Omental fat pad (tissue), 4 donors: ENCODE data around the gene CENPO. TPM values are rescaled to one million over a fixed set of nuclear protein-coding genes. Genes with fewer than 3 reads are reported as not detected.

Experiments
- ATAC-seq: fragments of 150-250 bp; one replicate; pipeline ENCODE4 v1.9.1; 2016; ENCODE audit warnings: mild to moderate bottlenecking, moderate library complexity; ENCODE audit not compliant: low FRiP score
- DNase-seq: peaks from one replicate; pipeline ENCODE4 v3.0.0-alpha.2; 2019; ENCODE audit warnings: low spot score
- total RNA-seq, 4 donors: library from RNA; depleted of rRNA; stranded (reverse); fragments of >200 nt; gene quantifications; one replicate each; pipeline ENCODE4 v1.1.0, GENCODE V29; 2016
- TF ChIP-seq, protein P1 (sequence below), 3 donors: fragments of 450-650 bp; IDR thresholded peaks; one replicate each; pipeline ENCODE4 v1.5.1; 2016 to 2017; ENCODE audit warnings: antibody characterized with exemption in 3 of 3, mild to moderate bottlenecking in 3 of 3, moderate library complexity in 2 of 3

The CENPO gene
- total RNA-seq, 4 donors from 2014 or later: 1.9 to 14.2 (median 6.1) TPM

DNA sequence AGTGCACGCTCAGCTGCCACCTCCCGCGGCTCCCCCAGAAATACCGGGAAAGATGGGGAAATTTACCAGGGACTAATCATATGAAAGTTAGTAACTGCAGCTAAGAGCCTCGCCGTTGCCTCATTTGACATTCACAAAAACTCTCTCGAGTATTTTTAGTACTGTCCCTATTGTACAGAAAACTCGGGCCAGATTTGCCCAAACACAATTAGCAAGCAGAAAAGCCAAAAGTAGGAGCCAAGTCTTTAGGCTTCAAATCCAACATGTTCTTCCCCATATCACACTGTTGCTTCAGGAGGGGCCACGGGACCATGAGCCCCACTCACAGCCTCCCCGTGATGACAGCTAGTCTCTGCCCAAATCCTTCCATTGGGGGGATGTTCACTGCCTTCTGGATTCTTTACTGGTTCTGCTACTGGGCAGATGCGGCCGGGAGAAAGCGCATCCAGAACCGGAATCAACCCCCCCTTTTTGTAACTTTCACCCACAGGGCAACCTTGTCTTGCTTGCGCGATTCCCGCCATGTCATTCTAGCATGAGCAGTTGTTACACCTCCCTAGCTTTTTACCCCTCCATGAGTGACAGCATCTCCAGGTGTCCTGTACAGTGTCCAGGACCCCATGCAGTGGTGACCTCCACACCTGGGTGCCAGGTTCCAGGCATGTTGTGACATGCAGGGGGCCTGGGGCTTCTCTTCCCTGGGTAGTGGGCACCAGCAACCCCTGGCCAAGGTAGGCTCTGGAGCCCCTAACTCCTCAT, 35.2 kb downstream of the CENPO start:
- DNase-seq: no peak
- TF ChIP-seq, protein P1, sequence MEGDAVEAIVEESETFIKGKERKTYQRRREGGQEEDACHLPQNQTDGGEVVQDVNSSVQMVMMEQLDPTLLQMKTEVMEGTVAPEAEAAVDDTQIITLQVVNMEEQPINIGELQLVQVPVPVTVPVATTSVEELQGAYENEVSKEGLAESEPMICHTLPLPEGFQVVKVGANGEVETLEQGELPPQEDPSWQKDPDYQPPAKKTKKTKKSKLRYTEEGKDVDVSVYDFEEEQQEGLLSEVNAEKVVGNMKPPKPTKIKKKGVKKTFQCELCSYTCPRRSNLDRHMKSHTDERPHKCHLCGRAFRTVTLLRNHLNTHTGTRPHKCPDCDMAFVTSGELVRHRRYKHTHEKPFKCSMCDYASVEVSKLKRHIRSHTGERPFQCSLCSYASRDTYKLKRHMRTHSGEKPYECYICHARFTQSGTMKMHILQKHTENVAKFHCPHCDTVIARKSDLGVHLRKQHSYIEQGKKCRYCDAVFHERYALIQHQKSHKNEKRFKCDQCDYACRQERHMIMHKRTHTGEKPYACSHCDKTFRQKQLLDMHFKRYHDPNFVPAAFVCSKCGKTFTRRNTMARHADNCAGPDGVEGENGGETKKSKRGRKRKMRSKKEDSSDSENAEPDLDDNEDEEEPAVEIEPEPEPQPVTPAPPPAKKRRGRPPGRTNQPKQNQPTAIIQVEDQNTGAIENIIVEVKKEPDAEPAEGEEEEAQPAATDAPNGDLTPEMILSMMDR (IDR thresholded peaks at IDR 0.05): no peak
- no peak for ATAC-seq

DNA sequence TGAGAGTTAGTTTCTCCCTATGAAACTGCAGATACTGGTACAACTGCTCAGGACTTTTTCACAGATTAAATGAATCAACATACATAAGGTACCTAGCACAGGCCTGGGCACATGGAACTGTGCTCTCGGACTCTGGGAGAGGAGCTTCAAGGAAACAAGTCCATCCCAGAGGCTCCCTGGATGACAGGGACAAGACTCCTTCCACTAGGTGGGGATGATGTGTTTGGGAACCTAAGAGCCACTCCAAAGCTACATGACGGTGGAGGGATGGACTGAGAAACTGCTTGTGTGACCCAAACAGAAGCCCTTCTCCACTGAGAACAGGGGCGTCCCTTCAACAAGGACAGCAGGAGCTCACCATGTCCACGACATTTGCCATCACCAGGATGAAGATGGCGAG, 37.1 kb downstream of the CENPO start:
- no peak for ATAC-seq
- TF ChIP-seq, protein P1 (IDR thresholded peaks at IDR 0.05): no peak
- no peak for DNase-seq

DNA sequence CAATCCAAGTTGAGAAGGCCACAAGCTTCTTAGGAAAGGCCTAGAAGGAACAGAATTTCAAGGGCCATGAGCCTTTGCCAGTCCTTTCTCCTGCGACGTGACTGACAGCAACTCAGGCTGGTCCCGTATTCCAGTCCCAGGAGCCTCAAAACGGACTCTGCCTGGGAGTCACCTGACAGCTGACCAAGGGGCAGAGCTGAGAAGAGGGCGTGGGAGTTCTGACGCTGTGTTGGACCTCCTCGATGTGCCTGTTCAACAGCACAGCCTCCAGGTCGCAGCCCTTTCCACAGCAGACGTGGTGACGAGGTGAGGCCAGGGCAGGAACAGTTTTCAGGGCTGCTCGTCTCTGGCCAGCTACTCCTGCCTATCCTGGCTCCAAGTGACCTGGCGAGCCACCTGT, 37.6 kb downstream of the CENPO start:
- ATAC-seq: no peak
- DNase-seq: no peak
- TF ChIP-seq, protein P1 (IDR thresholded peaks at IDR 0.05): no peak

GRCh38 chr2:24831221-24832072, 38.2 kb downstream of the CENPO start:
- ATAC-seq (no peak), DNase-seq (no peak)
- TF ChIP-seq, protein P1 (IDR thresholded peaks at IDR 0.05): no peak

- DNase-seq: no peak
- ATAC-seq: no peak
- TF ChIP-seq, protein P1 (IDR thresholded peaks at IDR 0.05): no peak
These were observed 38.8 kb downstream of the CENPO start for GRCh38 chr2:24832073-24832461.

- TF ChIP-seq, protein P1 (IDR thresholded peaks at IDR 0.05): no peak
- ATAC-seq (no peak), DNase-seq (no peak)
These were observed 39.3 kb downstream of the CENPO start for GRCh38 chr2:24832521-24832920.
